IMR-90 (cell line): ENCODE measurements around the gene FAM20B.

Source experiments
- CHD1 ChIP-seq: IDR thresholded peaks from 2 replicates; pipeline ENCODE4 v1.6.1; 2012; ENCODE audit warnings: low read depth, low read length, improper control_type of control experiment
- CTCF ChIP-seq: conservative IDR thresholded peaks from 2 replicates; pipeline ENCODE4 v1.5.1; 2012; ENCODE audit warnings: mild to moderate bottlenecking, low read depth, low read length, improper control_type of control experiment
- MAZ ChIP-seq: IDR thresholded peaks from 2 replicates; pipeline ENCODE4 v1.6.1; 2012; ENCODE audit warnings: low read depth, mild to moderate bottlenecking, low read length, improper control_type of control experiment, moderate library complexity, borderline replicate concordance
- MXI1 ChIP-seq: IDR thresholded peaks from 2 replicates; pipeline ENCODE4 v1.6.1; 2012; ENCODE audit warnings: low read depth, mild to moderate bottlenecking, low read length, moderate library complexity, borderline replicate concordance
- POLR2A ChIP-seq: IDR thresholded peaks from 2 replicates; pipeline ENCODE4 v1.6.1; 2012; ENCODE audit warnings: mild to moderate bottlenecking, low read depth, low read length
- RAD21 ChIP-seq: IDR thresholded peaks from 2 replicates; pipeline ENCODE4 v1.6.1; 2012; ENCODE audit warnings: low read length, improper control_type of control experiment
- RCOR1 ChIP-seq: IDR thresholded peaks from 2 replicates; pipeline ENCODE4 v1.6.1; 2012; ENCODE audit warnings: mild to moderate bottlenecking, low read length, improper control_type of control experiment; ENCODE audit not compliant: insufficient replicate concordance
- SMC3 ChIP-seq: fragments of 150-350 bp; IDR thresholded peaks from 2 replicates; pipeline ENCODE4 v1.6.1; 2016; ENCODE audit warnings: low read depth, mild to moderate bottlenecking, antibody characterized with exemption, low read length, moderate library complexity
- USF2 ChIP-seq: fragments of 150-350 bp; IDR thresholded peaks from 2 replicates; pipeline ENCODE4 v1.6.1; 2017; ENCODE audit warnings: mild to moderate bottlenecking, antibody characterized with exemption, low read length, low read depth

- TF ChIP-seq CTCF (no peak), MAZ (no peak), RAD21 (no peak), POLR2A (no peak), SMC3 (no peak), RCOR1 (no peak), CHD1 (no peak), MXI1 (no peak), USF2 (no peak)
These were observed 30.2 kb downstream of the FAM20B start for GRCh38 chr1:179055937-179056336.
